Ovary (tissue), 3 donors: ENCODE data around the gene SFXN5.

ENCODE experiments used
- CTCF ChIP-seq, 3 donors: fragments of 450-650 bp in 2 of 3; fragments of 200-600 bp in 1 of 3; IDR thresholded peaks; one replicate each; pipeline versions ENCODE4 v1.5.1 to v1.8.0; 2016 to 2022; ENCODE audit warnings: antibody characterized with exemption in 3 of 3, mild to moderate bottlenecking in 1 of 3
- EP300 ChIP-seq: sonication (generic); formaldehyde crosslinking; IDR thresholded peaks from one replicate; pipeline ENCODE4 v1.6.1; 2017; ENCODE audit warnings: antibody characterized with exemption
- POLR2A ChIP-seq: fragments of 450-650 bp; IDR thresholded peaks from one replicate; pipeline ENCODE4 v1.6.1; 2017; ENCODE audit warnings: antibody characterized with exemption, mild to moderate bottlenecking, moderate library complexity
- donor health status: DM: no; HTN: no; CAD: no.

GRCh38 chr2:72911256-72911655 lies 160.3 kb downstream of the SFXN5 start:
- TF ChIP-seq CTCF (IDR thresholded peaks at IDR 0.05): no peak
- no peak for TF ChIP-seq POLR2A
- no peak for TF ChIP-seq EP300
